Measurements from ENCODE around the gene SRPX2.
A peak's percentile ranks its signal among the peaks of the same experiment; 100 is the strongest.

The SRPX2 gene

GRCh38 chrX:100609591-100609990, 34.4 kb upstream of the SRPX2 start:
- POLR2A ChIA-PET = interaction anchor here (0.7 kb wide), 1 partner anchor 98 kb away, joined by 3 read pairs; no protein-coding TSS in a partner anchor
- DNase-seq = peak in 1 of 3 donors; percentile 7
- CTCF ChIA-PET = interaction anchor here (1.0 to 1.4 kb wide), 3 partner anchors 24 to 162 kb away, joined by 3 to 4 read pairs (median 3); no protein-coding TSS in a partner anchor
- 29% methylated on average over 1 of the region's 1 CpG for WGBS (ENCODE audit: insufficient coverage)
- Histone ChIP-seq H3K4me1 (ENCODE audit: control extremely low read depth in 1 of 4, control insufficient read depth in 4 of 4, insufficient read depth in 4 of 4, low read length in 3 of 4) (peaks cover 0 to 14% (median 3%) of the 10 kb centered on the region in 4 experiments), H3K4me3 (ENCODE audit: control insufficient read depth in 1 of 7, extremely low read depth in 1 of 7, insufficient read depth in 4 of 7, low read depth in 2 of 7, low read length in 6 of 7) (no peak overlapping the region), H3K36me3 (ENCODE audit: control insufficient read depth in 4 of 4, insufficient read depth in 4 of 4, low read length in 3 of 4) (no peaks in the 10 kb centered on the region), H3K27ac (ENCODE audit: insufficient read depth in 1 of 2, low read depth in 1 of 2, low read length in 2 of 2, poor library complexity in 1 of 2, severe bottlenecking in 2 of 2) (no peak overlapping the region), H3K27me3 (replicated peaks in 2 of 5; ENCODE audit: control insufficient read depth in 4 of 5, insufficient read depth in 5 of 5, low read length in 4 of 5) (peaks cover 0 to 84% (median 45%) of the 10 kb centered on the region in 5 experiments), H3K9me3 (ENCODE audit: control extremely low read depth in 1 of 5, control insufficient read depth in 4 of 5, insufficient read depth in 2 of 5, low read depth in 1 of 5, low read length in 4 of 5) (no peaks in the 10 kb centered on the region)

DNA sequence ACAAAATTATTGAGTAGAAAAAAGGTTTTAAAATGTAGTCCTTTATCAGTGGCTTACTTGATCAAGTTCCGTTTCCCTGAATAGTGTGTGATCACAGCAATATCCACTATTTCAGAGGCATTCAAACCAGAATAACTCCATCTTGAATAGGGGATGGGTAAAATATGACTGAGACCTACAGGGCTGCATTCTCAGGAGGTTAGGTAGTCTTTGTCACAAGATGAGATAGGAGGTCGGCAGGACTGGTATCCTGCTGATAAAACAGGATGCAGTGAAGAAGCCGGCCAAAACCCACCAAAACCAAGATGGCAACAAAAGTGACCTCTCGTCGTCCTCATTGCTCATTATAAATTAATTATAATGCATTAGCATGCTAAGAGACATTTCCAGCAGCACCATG, 32.0 kb upstream of the SRPX2 start:
- 83% methylated on average over 1 of the region's 5 CpGs for WGBS (ENCODE audit: insufficient coverage)
- CTCF ChIA-PET = no interaction called here
- no peak for DNase-seq

DNA sequence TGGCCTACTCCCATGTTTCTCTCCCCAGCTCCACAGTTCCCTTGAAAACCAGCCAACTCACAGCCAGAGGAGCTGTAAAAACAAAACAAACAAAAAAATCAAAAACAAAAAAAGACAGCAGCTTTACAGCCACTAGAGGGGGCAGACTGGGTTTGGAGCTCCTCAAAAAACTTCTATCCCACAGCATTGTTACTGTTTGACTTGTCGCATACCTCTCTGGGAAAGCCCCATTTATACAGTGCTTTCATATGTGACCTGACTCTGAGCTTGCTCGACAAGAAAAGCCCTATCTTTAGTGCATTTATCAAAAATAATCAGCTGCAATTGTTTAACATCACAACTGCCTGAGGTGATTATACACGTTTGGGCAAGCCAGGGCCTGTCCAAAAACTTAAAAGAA, 29.0 kb upstream of the SRPX2 start:
- Histone ChIP-seq H3K27ac (ENCODE audit: insufficient read depth in 1 of 2, low read depth in 1 of 2, low read length in 2 of 2, poor library complexity in 1 of 2, severe bottlenecking in 2 of 2) (no peak overlapping the region), H3K36me3 (ENCODE audit: control insufficient read depth in 4 of 4, insufficient read depth in 4 of 4, low read length in 3 of 4) (no peaks in the 10 kb centered on the region), H3K4me1 (ENCODE audit: control extremely low read depth in 1 of 4, control insufficient read depth in 4 of 4, insufficient read depth in 4 of 4, low read length in 3 of 4) (no peaks in the 10 kb centered on the region), H3K9me3 (ENCODE audit: control extremely low read depth in 1 of 5, control insufficient read depth in 4 of 5, insufficient read depth in 2 of 5, low read depth in 1 of 5, low read length in 4 of 5) (no peaks in the 10 kb centered on the region), H3K27me3 (replicated peaks in 2 of 5; ENCODE audit: control insufficient read depth in 4 of 5, insufficient read depth in 5 of 5, low read length in 4 of 5) (peaks cover 0 to 51% (median 25%) of the 10 kb centered on the region in 5 experiments), H3K4me3 (ENCODE audit: control insufficient read depth in 1 of 7, extremely low read depth in 1 of 7, insufficient read depth in 4 of 7, low read depth in 2 of 7, low read length in 6 of 7) (no peak overlapping the region)
- 13% methylated on average over 2 of the region's 3 CpGs for WGBS (ENCODE audit: insufficient coverage)
- ChIA-PET POLR2A (no interaction called here), CTCF (interaction anchor here (0.6 to 2.5 kb wide), 7 partner anchors 11 to 106 kb away, joined by 3 to 10 read pairs (median 3); no protein-coding TSS in a partner anchor)
- DNase-seq = peak; percentile 43 to 68 (median 65)

More for the DNA sequence above, 32.0 kb upstream of the SRPX2 start:
- H3K9me3 ChIP-seq (ENCODE audit: control extremely low read depth in 1 of 5, control insufficient read depth in 4 of 5, insufficient read depth in 2 of 5, low read depth in 1 of 5, low read length in 4 of 5) = no peaks in the 10 kb centered on the region
- no peak overlapping the region for H3K4me3 ChIP-seq (ENCODE audit: control insufficient read depth in 1 of 7, extremely low read depth in 1 of 7, insufficient read depth in 4 of 7, low read depth in 2 of 7, low read length in 6 of 7)
- no peaks in the 10 kb centered on the region for H3K36me3 ChIP-seq (ENCODE audit: control insufficient read depth in 4 of 4, insufficient read depth in 4 of 4, low read length in 3 of 4)
- H3K27me3 ChIP-seq (replicated peaks in 2 of 5; ENCODE audit: control insufficient read depth in 4 of 5, insufficient read depth in 5 of 5, low read length in 4 of 5) = peaks cover 0 to 78% (median 37%) of the 10 kb centered on the region in 5 experiments
- POLR2A ChIA-PET = no interaction called here
- H3K27ac ChIP-seq (ENCODE audit: insufficient read depth in 1 of 2, low read depth in 1 of 2, low read length in 2 of 2, poor library complexity in 1 of 2, severe bottlenecking in 2 of 2) = no peak overlapping the region
- peaks cover 0 to 5% (median 0%) of the 10 kb centered on the region in 4 experiments for H3K4me1 ChIP-seq (ENCODE audit: control extremely low read depth in 1 of 4, control insufficient read depth in 4 of 4, insufficient read depth in 4 of 4, low read length in 3 of 4)

DNA sequence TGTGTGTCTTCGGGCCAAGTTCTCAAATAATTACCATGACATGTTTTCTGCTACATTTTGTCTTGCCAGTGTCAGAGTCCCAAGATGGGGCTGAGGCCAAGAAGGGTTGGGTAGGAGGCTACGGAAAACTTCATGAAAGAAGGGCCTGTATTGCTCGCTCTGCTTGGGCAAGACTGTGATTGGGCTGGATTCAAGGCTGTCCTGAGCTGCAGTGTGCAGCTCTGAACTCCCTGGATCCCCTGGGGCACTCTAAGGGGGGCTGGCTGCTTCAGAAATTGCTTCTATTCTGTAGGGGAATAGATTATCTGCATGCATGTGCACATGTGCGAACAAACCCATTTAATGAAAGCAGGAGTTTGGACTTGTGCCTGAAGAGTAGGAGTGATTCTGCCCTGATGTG, 21.0 kb upstream of the SRPX2 start:
- peaks cover 8 to 15% (median 9%) of the 10 kb centered on the region in 4 experiments for H3K4me1 ChIP-seq (ENCODE audit: control extremely low read depth in 1 of 4, control insufficient read depth in 4 of 4, insufficient read depth in 4 of 4, low read length in 3 of 4)
- peaks cover 0 to 33% (median 18%) of the 10 kb centered on the region in 5 experiments for H3K27me3 ChIP-seq (replicated peaks in 2 of 5; ENCODE audit: control insufficient read depth in 4 of 5, insufficient read depth in 5 of 5, low read length in 4 of 5)
- ChIA-PET POLR2A (no interaction called here), CTCF (no interaction called here)
- WGBS (ENCODE audit: insufficient coverage) = 84% methylated on average over 3 of the region's 4 CpGs
- no peak overlapping the region for H3K27ac ChIP-seq (ENCODE audit: insufficient read depth in 1 of 2, low read depth in 1 of 2, low read length in 2 of 2, poor library complexity in 1 of 2, severe bottlenecking in 2 of 2)
- H3K4me3 ChIP-seq (ENCODE audit: control insufficient read depth in 1 of 7, extremely low read depth in 1 of 7, insufficient read depth in 4 of 7, low read depth in 2 of 7, low read length in 6 of 7) = no peak overlapping the region
- no peaks in the 10 kb centered on the region for H3K36me3 ChIP-seq (ENCODE audit: control insufficient read depth in 4 of 4, insufficient read depth in 4 of 4, low read length in 3 of 4)
- no peak for DNase-seq
- H3K9me3 ChIP-seq (ENCODE audit: control extremely low read depth in 1 of 5, control insufficient read depth in 4 of 5, insufficient read depth in 2 of 5, low read depth in 1 of 5, low read length in 4 of 5) = no peaks in the 10 kb centered on the region

DNA sequence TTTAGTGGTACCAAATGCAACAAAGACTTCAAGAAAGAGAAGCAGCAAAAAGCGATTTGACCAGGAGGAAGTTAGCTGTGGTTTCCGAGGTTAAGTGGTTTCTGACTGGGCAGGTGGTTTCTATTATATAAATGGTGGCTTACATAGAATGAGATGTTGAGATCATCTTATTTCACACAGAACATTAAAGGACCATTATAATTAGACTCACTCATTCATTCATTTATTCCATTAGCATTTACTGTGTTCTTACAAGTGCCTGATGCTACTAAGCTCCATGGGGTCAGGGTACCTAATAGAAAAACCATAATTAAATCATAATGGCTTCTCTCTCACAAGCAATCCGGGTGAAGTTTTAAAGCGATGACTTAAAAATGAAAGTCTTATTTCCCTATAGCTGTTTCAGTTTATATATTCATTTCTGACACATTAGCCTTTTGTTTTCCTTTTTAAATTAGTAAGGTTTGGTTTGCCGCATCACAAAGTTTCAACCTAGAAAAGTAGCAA, 18.0 kb upstream of the SRPX2 start:
- Histone ChIP-seq H3K9me3 (ENCODE audit: control extremely low read depth in 1 of 5, control insufficient read depth in 4 of 5, insufficient read depth in 2 of 5, low read depth in 1 of 5, low read length in 4 of 5) (no peaks in the 10 kb centered on the region), H3K27me3 (replicated peaks in 2 of 5; ENCODE audit: control insufficient read depth in 4 of 5, insufficient read depth in 5 of 5, low read length in 4 of 5) (peaks cover 0 to 41% (median 29%) of the 10 kb centered on the region in 5 experiments), H3K27ac (ENCODE audit: insufficient read depth in 1 of 2, low read depth in 1 of 2, low read length in 2 of 2, poor library complexity in 1 of 2, severe bottlenecking in 2 of 2) (no peak overlapping the region), H3K36me3 (ENCODE audit: control insufficient read depth in 4 of 4, insufficient read depth in 4 of 4, low read length in 3 of 4) (no peaks in the 10 kb centered on the region), H3K4me1 (ENCODE audit: control extremely low read depth in 1 of 4, control insufficient read depth in 4 of 4, insufficient read depth in 4 of 4, low read length in 3 of 4) (peaks cover 8 to 15% (median 9%) of the 10 kb centered on the region in 4 experiments), H3K4me3 (ENCODE audit: control insufficient read depth in 1 of 7, extremely low read depth in 1 of 7, insufficient read depth in 4 of 7, low read depth in 2 of 7, low read length in 6 of 7) (no peak overlapping the region)
- ChIA-PET POLR2A (no interaction called here), CTCF (interaction anchor here (0.7 kb wide), 1 partner anchor 11 kb away, joined by 3 read pairs; no protein-coding TSS in a partner anchor)
- no CpG with 5 or more reads among the region's 5 CpGs for whole genome bisulfite sequencing (ENCODE audit: insufficient coverage)
- peak; percentile 67 to 93 (median 90) for DNase-seq

- no peak overlapping the region for H3K4me3 ChIP-seq (ENCODE audit: control insufficient read depth in 1 of 7, extremely low read depth in 1 of 7, insufficient read depth in 4 of 7, low read depth in 2 of 7, low read length in 6 of 7)
- H3K27me3 ChIP-seq (replicated peaks in 2 of 5; ENCODE audit: control insufficient read depth in 4 of 5, insufficient read depth in 5 of 5, low read length in 4 of 5) = peaks cover 4 to 68% (median 35%) of the 10 kb centered on the region in 5 experiments
- H3K36me3 ChIP-seq (ENCODE audit: control insufficient read depth in 4 of 4, insufficient read depth in 4 of 4, low read length in 3 of 4) = peaks cover 0 to 2% (median 0%) of the 10 kb centered on the region in 4 experiments
- peaks cover 0 to 7% (median 0%) of the 10 kb centered on the region in 4 experiments for H3K4me1 ChIP-seq (ENCODE audit: control extremely low read depth in 1 of 4, control insufficient read depth in 4 of 4, insufficient read depth in 4 of 4, low read length in 3 of 4)
- H3K27ac ChIP-seq (ENCODE audit: insufficient read depth in 1 of 2, low read depth in 1 of 2, low read length in 2 of 2, poor library complexity in 1 of 2, severe bottlenecking in 2 of 2) = no peak overlapping the region
- DNase-seq = no peak
- no peaks in the 10 kb centered on the region for H3K9me3 ChIP-seq (ENCODE audit: control extremely low read depth in 1 of 5, control insufficient read depth in 4 of 5, insufficient read depth in 2 of 5, low read depth in 1 of 5, low read length in 4 of 5)
- ChIA-PET CTCF (no interaction called here), POLR2A (no interaction called here)
- 100% methylated on average over 3 of the region's 5 CpGs for WGBS (ENCODE audit: insufficient coverage)
These were observed 9.0 kb upstream of the SRPX2 start for GRCh38 chrX:100635040-100635439.

DNA sequence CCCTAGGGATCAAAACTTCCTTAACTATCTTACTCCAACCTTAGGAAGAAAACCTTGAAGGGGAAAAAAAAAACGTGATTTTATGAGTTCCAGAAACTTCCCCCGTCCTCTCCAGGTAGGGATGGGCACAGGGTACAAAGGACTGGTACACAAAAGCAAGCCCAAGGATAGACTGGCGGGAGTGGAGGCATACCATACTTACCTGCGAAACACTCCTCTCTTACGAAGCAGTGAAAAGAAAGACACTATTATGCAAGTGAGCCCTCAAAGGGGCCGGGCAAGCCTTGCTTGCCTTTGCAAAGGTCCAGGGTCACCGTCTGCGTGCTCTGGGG, 8.0 kb upstream of the SRPX2 start:
- no peak overlapping the region for H3K27ac ChIP-seq (ENCODE audit: insufficient read depth in 1 of 2, low read depth in 1 of 2, low read length in 2 of 2, poor library complexity in 1 of 2, severe bottlenecking in 2 of 2)
- peak overlapping the region in 2 of 7 experiments; percentile 19 to 63 for H3K4me3 ChIP-seq (ENCODE audit: control insufficient read depth in 1 of 7, extremely low read depth in 1 of 7, insufficient read depth in 4 of 7, low read depth in 2 of 7, low read length in 6 of 7)
- peaks cover 0 to 2% (median 0%) of the 10 kb centered on the region in 4 experiments for H3K36me3 ChIP-seq (ENCODE audit: control insufficient read depth in 4 of 4, insufficient read depth in 4 of 4, low read length in 3 of 4)
- ChIA-PET POLR2A (no interaction called here), CTCF (no interaction called here)
- DNase-seq = no peak
- peaks cover 0 to 7% (median 0%) of the 10 kb centered on the region in 4 experiments for H3K4me1 ChIP-seq (ENCODE audit: control extremely low read depth in 1 of 4, control insufficient read depth in 4 of 4, insufficient read depth in 4 of 4, low read length in 3 of 4)
- 73% methylated on average over 6 of the region's 8 CpGs for WGBS (ENCODE audit: insufficient coverage)
- peaks cover 2 to 67% (median 33%) of the 10 kb centered on the region in 5 experiments for H3K27me3 ChIP-seq (replicated peaks in 2 of 5; ENCODE audit: control insufficient read depth in 4 of 5, insufficient read depth in 5 of 5, low read length in 4 of 5)
- H3K9me3 ChIP-seq (ENCODE audit: control extremely low read depth in 1 of 5, control insufficient read depth in 4 of 5, insufficient read depth in 2 of 5, low read depth in 1 of 5, low read length in 4 of 5) = no peaks in the 10 kb centered on the region
